OCI-LY1 (cell line): ENCODE measurements around the gene BASP1.

Experiments used
- H2AFZ ChIP-seq: fragments of 200-600 bp; sonication (generic), shearing (Covaris generic); 2 replicates; pipeline ENCODE4 v1.6.0; 2014; ENCODE audit warnings: antibody characterized with exemption, mild to moderate bottlenecking, low read length
- H3F3A ChIP-seq: fragments of 200-600 bp; sonication (generic), shearing (Covaris generic); 2 replicates; pipeline ENCODE4 v1.6.0; 2014; ENCODE audit warnings: mild to moderate bottlenecking, antibody characterized with exemption, low read length, moderate library complexity; ENCODE audit not compliant: insufficient read depth
- H3K27ac ChIP-seq: fragments of 200-600 bp; sonication (generic); 2 replicates; pipeline ENCODE4 v1.5.1; 2014; ENCODE audit warnings: low read length, mixed run types, mild to moderate bottlenecking, low read depth; ENCODE audit not compliant: poor library complexity, severe bottlenecking
- H3K27me3 ChIP-seq: fragments of 200-600 bp; sonication (generic); 2 replicates; pipeline ENCODE4 v1.6.0; 2014; ENCODE audit warnings: antibody characterized with exemption, mild to moderate bottlenecking, low read length, moderate library complexity; ENCODE audit not compliant: insufficient read depth
- H3K36me3 ChIP-seq: fragments of 200-600 bp; sonication (generic); 2 replicates; pipeline ENCODE4 v1.6.1; 2014; ENCODE audit warnings: mild to moderate bottlenecking, antibody characterized with exemption, low read length, moderate library complexity, mixed read lengths; ENCODE audit not compliant: insufficient read depth
- H3K4me1 ChIP-seq: fragments of 200-600 bp; sonication (generic); 2 replicates; pipeline ENCODE4 v1.5.1; 2014; ENCODE audit warnings: mild to moderate bottlenecking, low read length, moderate library complexity; ENCODE audit not compliant: insufficient read depth, severe bottlenecking
- H3K4me2 ChIP-seq: fragments of 200-600 bp; sonication (generic), shearing (Covaris generic); 2 replicates; pipeline ENCODE4 v1.6.1; 2014; ENCODE audit warnings: low read length
- H3K4me3 ChIP-seq: fragments of 200-600 bp; sonication (generic); 2 replicates; pipeline ENCODE4 v1.5.1; 2014; ENCODE audit warnings: low read length, low read depth, mild to moderate bottlenecking, mixed read lengths; ENCODE audit not compliant: poor library complexity, severe bottlenecking
- H3K79me2 ChIP-seq: fragments of 200-600 bp; shearing (Covaris generic); 2 replicates; pipeline ENCODE4 v1.6.1; 2016; ENCODE audit warnings: mixed run types, low read length, mixed read lengths; ENCODE audit not compliant: insufficient read depth
- H3K9ac ChIP-seq: fragments of 200-600 bp; sonication (generic), shearing (Covaris generic); 2 replicates; pipeline ENCODE4 v1.6.1; 2014; ENCODE audit warnings: mild to moderate bottlenecking, low read length, mixed read lengths
- H3K9me2 ChIP-seq: fragments of 200-600 bp; sonication (generic), shearing (Covaris generic); 2 replicates; pipeline ENCODE4 v1.6.1; 2014; ENCODE audit warnings: low read depth, mild to moderate bottlenecking, low read length, mixed read lengths
- H3K9me3 ChIP-seq: fragments of 200-600 bp; shearing (Covaris generic); 2 replicates; pipeline ENCODE4 v1.6.1; 2014; ENCODE audit warnings: low read length, mixed read lengths
- H4K20me1 ChIP-seq: fragments of 200-600 bp; sonication (generic), shearing (Covaris generic); 2 replicates; pipeline ENCODE4 v1.6.0; 2016; ENCODE audit warnings: mild to moderate bottlenecking, low read length; ENCODE audit not compliant: insufficient read depth
- EZH2 ChIP-seq: fragments of 200-600 bp; sonication (generic), shearing (Covaris generic); IDR thresholded peaks from 2 replicates; pipeline ENCODE4 v1.8.0; 2017; ENCODE audit warnings: borderline replicate concordance, mixed run types, mild to moderate bottlenecking, antibody characterized with exemption, low read length, moderate library complexity, mixed read lengths
- TF ChIP-seq, protein P1 (sequence below): fragments of 200-600 bp; sonication (generic), shearing (Covaris generic); IDR thresholded peaks from 2 replicates; pipeline ENCODE4 v1.5.1; 2017; ENCODE audit warnings: mild to moderate bottlenecking, antibody characterized with exemption, low read length, moderate library complexity, mixed read lengths

The BASP1 gene

GRCh38 chr5:17288570-17288969, 71.1 kb downstream of the BASP1 start:
- H3K4me1 ChIP-seq, result peaks cover 22% of the 10 kb centered on the region
- no peak overlapping the region for H2AFZ ChIP-seq
- no peaks in the 10 kb centered on the region for H3K27me3 ChIP-seq
- TF ChIP-seq, protein P1, sequence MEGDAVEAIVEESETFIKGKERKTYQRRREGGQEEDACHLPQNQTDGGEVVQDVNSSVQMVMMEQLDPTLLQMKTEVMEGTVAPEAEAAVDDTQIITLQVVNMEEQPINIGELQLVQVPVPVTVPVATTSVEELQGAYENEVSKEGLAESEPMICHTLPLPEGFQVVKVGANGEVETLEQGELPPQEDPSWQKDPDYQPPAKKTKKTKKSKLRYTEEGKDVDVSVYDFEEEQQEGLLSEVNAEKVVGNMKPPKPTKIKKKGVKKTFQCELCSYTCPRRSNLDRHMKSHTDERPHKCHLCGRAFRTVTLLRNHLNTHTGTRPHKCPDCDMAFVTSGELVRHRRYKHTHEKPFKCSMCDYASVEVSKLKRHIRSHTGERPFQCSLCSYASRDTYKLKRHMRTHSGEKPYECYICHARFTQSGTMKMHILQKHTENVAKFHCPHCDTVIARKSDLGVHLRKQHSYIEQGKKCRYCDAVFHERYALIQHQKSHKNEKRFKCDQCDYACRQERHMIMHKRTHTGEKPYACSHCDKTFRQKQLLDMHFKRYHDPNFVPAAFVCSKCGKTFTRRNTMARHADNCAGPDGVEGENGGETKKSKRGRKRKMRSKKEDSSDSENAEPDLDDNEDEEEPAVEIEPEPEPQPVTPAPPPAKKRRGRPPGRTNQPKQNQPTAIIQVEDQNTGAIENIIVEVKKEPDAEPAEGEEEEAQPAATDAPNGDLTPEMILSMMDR, result no peak
- TF ChIP-seq EZH2, result no peak
- H3K79me2 ChIP-seq, result no peaks in the 10 kb centered on the region
- no peaks in the 10 kb centered on the region for H3K9me2 ChIP-seq
- no peak overlapping the region for H3K9ac ChIP-seq
- no peaks in the 10 kb centered on the region for H3F3A ChIP-seq
- H3K36me3 ChIP-seq, result no peaks in the 10 kb centered on the region
- H4K20me1 ChIP-seq, result no peaks in the 10 kb centered on the region
- H3K4me3 ChIP-seq, result no peak overlapping the region
- no peak overlapping the region for H3K27ac ChIP-seq
- 0 out of 2 replicates have a peak, but pooled peaks cover 3% of the 10 kb centered on the region for H3K9me3 ChIP-seq
- H3K4me2 ChIP-seq, result no peak overlapping the region

DNA sequence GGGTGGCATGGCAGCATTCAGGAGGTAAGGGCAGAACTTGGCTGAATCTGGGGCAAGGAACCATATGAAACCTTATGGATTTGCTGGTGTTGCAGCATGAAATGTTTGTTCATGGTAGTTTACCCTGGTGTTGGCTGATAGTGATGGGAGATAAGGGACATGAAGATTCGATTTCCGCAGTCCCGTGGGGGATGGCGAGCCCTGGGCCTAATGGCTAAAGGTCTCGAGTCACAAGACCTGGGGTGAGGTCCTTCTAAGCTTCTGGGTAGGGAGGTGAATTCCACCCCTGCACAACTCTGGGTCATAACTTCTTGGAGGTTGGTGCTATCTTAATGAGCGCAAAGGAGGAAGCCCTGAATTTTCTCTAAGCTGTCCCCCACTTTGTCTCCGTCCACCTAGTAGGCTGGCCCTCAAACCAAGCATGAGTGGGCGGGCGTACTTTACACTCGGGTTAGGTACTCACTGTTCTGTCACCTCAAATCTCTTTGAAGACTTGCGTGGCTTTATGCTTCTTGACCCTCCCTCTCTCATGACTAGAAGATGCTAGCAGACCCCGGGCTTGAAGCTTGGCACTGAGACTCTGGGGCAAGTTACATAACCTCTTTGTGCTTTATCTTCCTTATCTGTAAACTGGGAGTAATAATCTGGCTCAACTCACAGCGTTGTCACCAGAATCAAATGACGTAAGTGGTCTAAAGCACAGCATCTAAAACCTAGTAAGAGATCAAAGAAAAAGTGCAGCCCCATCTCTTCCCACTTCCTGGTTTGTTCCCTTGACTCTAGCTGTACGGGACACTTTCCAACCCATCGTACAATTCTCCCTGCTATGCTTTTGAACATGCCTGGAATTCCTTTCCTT, 72.5 kb downstream of the BASP1 start:
- Histone ChIP-seq H3F3A (no peaks in the 10 kb centered on the region), H3K9me2 (no peaks in the 10 kb centered on the region), H3K4me1 (peaks cover 9% of the 10 kb centered on the region), H3K36me3 (no peaks in the 10 kb centered on the region), H3K4me2 (no peak overlapping the region), H3K9ac (no peak overlapping the region), H3K79me2 (no peaks in the 10 kb centered on the region), H4K20me1 (no peaks in the 10 kb centered on the region), H2AFZ (no peak overlapping the region), H3K4me3 (no peak overlapping the region), H3K9me3 (0 out of 2 replicates have a peak, but pooled peaks cover 3% of the 10 kb centered on the region), H3K27ac (no peak overlapping the region), H3K27me3 (no peaks in the 10 kb centered on the region)
- no peak for TF ChIP-seq EZH2
- TF ChIP-seq, protein P1, result no peak

DNA sequence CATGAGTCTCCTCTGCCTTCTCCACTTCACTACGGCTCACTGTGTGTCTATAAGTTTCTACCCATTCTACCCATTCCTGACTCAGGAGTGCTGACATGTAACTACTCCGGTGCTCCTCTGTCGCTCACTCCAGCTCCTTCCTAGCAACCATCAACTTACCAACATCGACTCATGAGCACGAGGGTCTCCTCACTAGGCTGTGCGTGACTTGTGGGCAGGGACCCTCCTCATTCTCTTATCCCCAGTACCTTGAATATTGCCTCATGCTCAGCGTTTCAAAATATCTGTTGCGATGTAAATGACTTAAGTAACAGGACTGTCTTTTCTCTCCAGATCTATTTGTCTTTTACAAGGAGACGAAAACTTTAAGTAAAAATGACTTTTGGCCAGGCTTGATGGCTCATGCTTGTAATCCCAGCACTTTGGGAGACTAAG, 73.1 kb downstream of the BASP1 start:
- no peaks in the 10 kb centered on the region for H3K27me3 ChIP-seq
- H3K4me2 ChIP-seq, result no peak overlapping the region
- H3K9me3 ChIP-seq, result 0 out of 2 replicates have a peak, but pooled peaks cover 3% of the 10 kb centered on the region
- H3K27ac ChIP-seq, result no peak overlapping the region
- H2AFZ ChIP-seq, result no peak overlapping the region
- H3K4me3 ChIP-seq, result no peak overlapping the region
- H3F3A ChIP-seq, result no peaks in the 10 kb centered on the region
- no peaks in the 10 kb centered on the region for H3K79me2 ChIP-seq
- no peaks in the 10 kb centered on the region for H4K20me1 ChIP-seq
- peaks cover 3% of the 10 kb centered on the region for H3K4me1 ChIP-seq
- no peaks in the 10 kb centered on the region for H3K9me2 ChIP-seq
- TF ChIP-seq, protein P1, result no peak
- no peak for TF ChIP-seq EZH2
- no peaks in the 10 kb centered on the region for H3K36me3 ChIP-seq
- no peak overlapping the region for H3K9ac ChIP-seq
